Vagina (tissue), 2 donors: ENCODE data around the gene HLA-F. TPM values are rescaled to one million over a fixed set of nuclear protein-coding genes. Genes with fewer than 3 reads are reported as not detected.

Experiments used
- DNase-seq, 2 donors: peaks; one replicate each; pipeline ENCODE4 v3.0.0-alpha.2; 2017; ENCODE audit errors: extremely low spot score in 2 of 2
- H3K27ac ChIP-seq: fragments of 200-600 bp; sonication (generic); one replicate; pipeline ENCODE4 v1.5.1; 2019
- H3K27me3 ChIP-seq: fragments of 200-600 bp; sonication (generic); one replicate; pipeline ENCODE4 v1.5.1; 2019
- H3K36me3 ChIP-seq, 2 donors: fragments of 200-600 bp; sonication (generic); one replicate each; pipeline ENCODE4 v1.5.1; 2017 to 2019
- H3K4me1 ChIP-seq: fragments of 200-600 bp; sonication (generic); one replicate; pipeline ENCODE4 v1.5.1; 2019
- H3K4me3 ChIP-seq, 2 donors: fragments of 200-600 bp; sonication (generic); 1 replicate in 1 of 2; 2 replicates in 1 of 2; pipeline ENCODE4 v1.5.1; 2016 to 2019
- H3K9me3 ChIP-seq: fragments of 200-600 bp; sonication (generic); one replicate; pipeline ENCODE4 v1.5.1; 2019
- CTCF ChIP-seq, 3 experiments: fragments of 450-650 bp in 2 of 3; fragments of 200-600 bp in 1 of 3; sonication (generic) in 1 of 3; IDR thresholded peaks; one replicate each; pipeline ENCODE4 v1.5.1; 2017 to 2019; ENCODE audit warnings: antibody characterized with exemption in 3 of 3, mild to moderate bottlenecking in 2 of 3, moderate library complexity in 2 of 3
- POLR2A ChIP-seq, 2 donors: fragments of 450-650 bp; IDR thresholded peaks; one replicate each; pipeline ENCODE4 v1.6.1; 2017; ENCODE audit warnings: antibody characterized with exemption in 2 of 2, mild to moderate bottlenecking in 2 of 2, moderate library complexity in 2 of 2
- POLR2AphosphoS5 ChIP-seq, 2 donors: sonication (generic); formaldehyde crosslinking; IDR thresholded peaks; one replicate each; pipeline ENCODE4 v1.9.0; 2017; ENCODE audit warnings: antibody characterized with exemption in 2 of 2, mild to moderate bottlenecking in 2 of 2, low read depth in 1 of 2; ENCODE audit not compliant: insufficient read depth in 1 of 2
- intact Hi-C: fragments of 100-400 bp; cut with DNase I; formaldehyde crosslinking; loops from one replicate; pipeline ENCODE4 v1.15.1; 2023
- total RNA-seq: library from RNA; depleted of rRNA; stranded (reverse); fragments of >200 nt; gene quantifications from one replicate; pipeline ENCODE4 v1.2.3, GENCODE V29; 2016

The HLA-F gene
- total RNA-seq, 1 donor from 2014 or later = 133 TPM

DNA sequence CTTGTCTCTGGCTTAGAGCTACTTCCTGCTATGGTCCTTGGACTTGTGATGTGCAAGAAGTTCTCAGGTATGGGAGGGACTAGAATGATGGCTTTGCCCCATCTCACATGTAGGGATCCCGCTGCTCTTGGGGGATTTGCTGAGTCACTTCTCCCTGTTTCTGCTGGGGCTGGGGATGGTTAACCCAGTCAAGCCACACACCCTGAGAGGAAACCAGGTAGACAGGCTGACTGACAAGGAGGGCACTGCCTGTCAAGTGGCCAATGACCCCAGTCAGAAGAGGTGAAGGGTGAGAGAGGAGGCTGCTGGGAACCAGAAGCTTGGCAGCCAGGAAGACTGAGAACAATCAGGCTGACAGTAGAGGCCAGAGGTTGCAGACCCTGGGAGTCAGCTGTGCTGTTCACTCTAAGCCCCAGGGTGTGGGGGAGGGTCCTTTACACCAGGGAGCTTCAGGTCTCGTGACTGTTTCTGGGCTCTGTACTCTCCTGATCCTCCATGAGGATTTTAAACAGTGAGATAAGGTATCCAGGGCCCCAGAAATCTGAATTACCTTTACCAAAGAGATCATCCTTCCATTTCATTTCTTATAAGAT is 34.6 kb downstream of the HLA-F start:
- no peak for TF ChIP-seq POLR2A (IDR thresholded peaks at IDR 0.05)
- no peak for TF ChIP-seq CTCF (IDR thresholded peaks at IDR 0.05)
- TF ChIP-seq POLR2AphosphoS5 (IDR thresholded peaks at IDR 0.05; ENCODE audit: insufficient read depth in 1 of 2, low read depth in 1 of 2) = no peak
- H3K27ac ChIP-seq = no peak overlapping the region
- no peaks in the 10 kb centered on the region for H3K4me1 ChIP-seq
- no peaks in the 10 kb centered on the region for H3K9me3 ChIP-seq
- intact Hi-C loops = no loop called here
- DNase-seq = peak in 1 of 2 donors; percentile 81
- H3K4me3 ChIP-seq = no peak overlapping the region
- no peaks in the 10 kb centered on the region for H3K36me3 ChIP-seq
- H3K27me3 ChIP-seq = no peaks in the 10 kb centered on the region

GRCh38 chr6:29758761-29759160 is 35.5 kb downstream of the HLA-F start:
- TF ChIP-seq POLR2A (IDR thresholded peaks at IDR 0.05) = no peak
- no peak for TF ChIP-seq CTCF (IDR thresholded peaks at IDR 0.05)
- Histone ChIP-seq H3K27me3 (no peaks in the 10 kb centered on the region), H3K27ac (no peak overlapping the region), H3K4me1 (no peaks in the 10 kb centered on the region), H3K36me3 (no peaks in the 10 kb centered on the region), H3K9me3 (no peaks in the 10 kb centered on the region), H3K4me3 (no peak overlapping the region)
- peak; percentile 46 to 65 for DNase-seq
- intact Hi-C loops = no loop called here

- H3K27me3 ChIP-seq = no peaks in the 10 kb centered on the region
- H3K4me3 ChIP-seq = no peak overlapping the region
- intact Hi-C loops = no loop called here
- DNase-seq = peak; percentile 47 to 55
- TF ChIP-seq POLR2AphosphoS5 (IDR thresholded peaks at IDR 0.05; ENCODE audit: insufficient read depth in 1 of 2, low read depth in 1 of 2) = no peak
- TF ChIP-seq POLR2A (IDR thresholded peaks at IDR 0.05) = no peak
- no peak for TF ChIP-seq CTCF (IDR thresholded peaks at IDR 0.05)
- no peaks in the 10 kb centered on the region for H3K36me3 ChIP-seq
- no peaks in the 10 kb centered on the region for H3K9me3 ChIP-seq
- H3K4me1 ChIP-seq = no peaks in the 10 kb centered on the region
- no peak overlapping the region for H3K27ac ChIP-seq
These were observed 36.2 kb downstream of the HLA-F start for GRCh38 chr6:29759457-29759856.

GRCh38 chr6:29760328-29760727 is 37.1 kb downstream of the HLA-F start:
- Histone ChIP-seq H3K4me1 (no peaks in the 10 kb centered on the region), H3K4me3 (no peak overlapping the region), H3K36me3 (no peaks in the 10 kb centered on the region), H3K27ac (no peak overlapping the region), H3K9me3 (no peaks in the 10 kb centered on the region), H3K27me3 (no peaks in the 10 kb centered on the region)
- intact Hi-C loops = no loop called here
- TF ChIP-seq POLR2AphosphoS5 (IDR thresholded peaks at IDR 0.05; ENCODE audit: insufficient read depth in 1 of 2, low read depth in 1 of 2) = no peak
- TF ChIP-seq CTCF (IDR thresholded peaks at IDR 0.05) = no peak
- TF ChIP-seq POLR2A (IDR thresholded peaks at IDR 0.05) = no peak
- DNase-seq = peak; percentile 42 to 61

GRCh38 chr6:29762051-29762450 is 38.8 kb downstream of the HLA-F start:
- no peaks in the 10 kb centered on the region for H3K27me3 ChIP-seq
- H3K4me3 ChIP-seq = no peak overlapping the region
- DNase-seq = no peak
- H3K27ac ChIP-seq = no peak overlapping the region
- H3K4me1 ChIP-seq = no peaks in the 10 kb centered on the region
- TF ChIP-seq POLR2A (IDR thresholded peaks at IDR 0.05) = no peak
- TF ChIP-seq POLR2AphosphoS5 (IDR thresholded peaks at IDR 0.05; ENCODE audit: insufficient read depth in 1 of 2, low read depth in 1 of 2) = no peak
- TF ChIP-seq CTCF (IDR thresholded peaks at IDR 0.05) = no peak
- H3K36me3 ChIP-seq = no peaks in the 10 kb centered on the region
- intact Hi-C loops = no loop called here
- H3K9me3 ChIP-seq = no peaks in the 10 kb centered on the region
